HEK293T (cell line): ENCODE data around the gene LRP5.

Experiments
- ARNT ChIP-seq: fragments of 450-650 bp; IDR thresholded peaks from 2 replicates; pipeline ENCODE4 v1.6.1; 2017; ENCODE audit warnings: mild to moderate bottlenecking
- BHLHE40 ChIP-seq: fragments of 450-650 bp; IDR thresholded peaks from 2 replicates; pipeline ENCODE4 v1.6.1; 2016; ENCODE audit warnings: mild to moderate bottlenecking, moderate library complexity, borderline replicate concordance
- CTBP1 ChIP-seq: fragments of 450-650 bp; IDR thresholded peaks from 2 replicates; pipeline ENCODE4 v1.6.1; 2016; ENCODE audit warnings: borderline replicate concordance
- ELF4 ChIP-seq: fragments of 450-650 bp; IDR thresholded peaks from 2 replicates; pipeline ENCODE4 v1.6.1; 2017; ENCODE audit warnings: antibody characterized with exemption
- FOXA1 ChIP-seq: fragments of 450-650 bp; IDR thresholded peaks from 2 replicates; pipeline ENCODE4 v1.6.1; 2016; ENCODE audit warnings: mild to moderate bottlenecking
- FOXK2 ChIP-seq: fragments of 450-650 bp; IDR thresholded peaks from 2 replicates; pipeline ENCODE4 v1.6.1; 2016; ENCODE audit warnings: mild to moderate bottlenecking
- FOXM1 ChIP-seq: fragments of 450-650 bp; IDR thresholded peaks from 2 replicates; pipeline ENCODE4 v1.6.1; 2017; ENCODE audit warnings: mild to moderate bottlenecking, borderline replicate concordance
- HDGF ChIP-seq: fragments of 450-650 bp; IDR thresholded peaks from 2 replicates; pipeline ENCODE4 v1.6.1; 2017; ENCODE audit warnings: antibody characterized with exemption, borderline replicate concordance
- L3MBTL2 ChIP-seq: fragments of 450-650 bp; conservative IDR thresholded peaks from 2 replicates; pipeline ENCODE4 v1.6.1; 2016; ENCODE audit warnings: mild to moderate bottlenecking
- NFRKB ChIP-seq: fragments of 450-650 bp; IDR thresholded peaks from 2 replicates; pipeline ENCODE4 v1.6.1; 2016; ENCODE audit warnings: mild to moderate bottlenecking, moderate library complexity
- SP1 ChIP-seq: fragments of 450-650 bp; IDR thresholded peaks from 2 replicates; pipeline ENCODE4 v1.6.1; 2017
- SUZ12 ChIP-seq: fragments of 450-650 bp; IDR thresholded peaks from 2 replicates; pipeline ENCODE4 v1.6.1; 2016; ENCODE audit warnings: mild to moderate bottlenecking
- ZNF384 ChIP-seq: fragments of 450-650 bp; IDR thresholded peaks from 2 replicates; pipeline ENCODE4 v1.6.1; 2016

DNA sequence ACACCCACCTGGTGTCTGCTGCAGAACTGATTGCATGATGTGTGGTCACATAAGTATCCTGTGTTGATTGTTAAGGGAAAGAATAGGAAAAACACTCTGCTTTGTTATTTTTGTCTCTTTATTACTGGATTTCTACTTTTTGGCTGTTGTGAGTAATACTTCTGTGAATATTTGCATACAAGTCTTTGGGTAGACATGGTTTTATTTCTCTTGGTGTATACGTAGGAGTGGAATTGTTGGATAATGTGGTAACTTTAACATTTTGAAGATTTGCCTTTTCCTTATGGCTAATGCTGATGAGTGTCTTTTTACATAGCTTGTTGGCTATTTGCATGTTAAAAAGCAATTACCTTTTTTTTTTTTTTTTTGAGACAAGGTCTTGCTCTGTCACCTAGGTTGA, 161.3 kb downstream of the LRP5 start:
- TF ChIP-seq BHLHE40 (no peak), ZNF384 (no peak), SUZ12 (no peak), FOXA1 (no peak), FOXK2 (no peak), HDGF (no peak), FOXM1 (no peak), NFRKB (no peak), ARNT (no peak), CTBP1 (no peak), ELF4 (no peak), L3MBTL2 (no peak), SP1 (no peak)
